GM23248 (cell line): ENCODE data around the gene ZNF648.
"Not testable (repeated sequence)": the region's sequence is repeated elsewhere in the genome, so short reads cannot be mapped to it uniquely, and the experiment has no call there.

Source experiments
- EZH2 ChIP-seq: fragments of 200-600 bp; sonication (generic); IDR thresholded peaks from 2 replicates; pipeline ENCODE4 v1.6.1; 2018; ENCODE audit warnings: antibody characterized with exemption, mild to moderate bottlenecking; ENCODE audit not compliant: insufficient read depth, poor library complexity, severe bottlenecking
- EZH2phosphoT487 ChIP-seq: fragments of 200-600 bp; sonication (generic); IDR thresholded peaks from 2 replicates; pipeline ENCODE4 v1.6.1; 2018; ENCODE audit warnings: antibody characterized with exemption, moderate library complexity, mild to moderate bottlenecking, low read depth; ENCODE audit not compliant: insufficient read depth

- not testable (repeated sequence) for TF ChIP-seq EZH2, EZH2phosphoT487
These were observed 50.6 kb downstream of the ZNF648 start for GRCh38 chr1:182010800-182011370.
